ENCODE results near the gene GYS1.

Gene GYS1

DNA sequence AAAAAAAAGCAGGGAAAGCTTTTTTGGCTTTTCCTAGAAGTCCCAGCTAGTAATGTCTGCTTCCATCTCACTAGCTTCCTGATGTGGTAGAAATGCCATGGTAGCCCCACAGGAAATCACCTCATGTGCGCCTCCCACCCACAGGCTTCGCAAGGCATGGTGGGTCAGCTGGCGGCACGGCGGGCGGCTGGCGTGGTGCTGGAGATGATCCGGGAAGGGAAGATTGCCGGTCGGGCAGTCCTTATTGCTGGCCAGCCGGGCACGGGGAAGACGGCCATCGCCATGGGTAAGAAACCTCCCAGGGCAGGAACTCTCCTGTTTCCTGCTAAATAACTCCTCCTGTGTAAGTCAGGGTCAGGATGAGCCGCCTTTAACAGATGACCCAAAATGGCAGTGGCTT, 11.0 kb upstream of the GYS1 start:
- no peaks in the 10 kb centered on the region for H3K27me3 ChIP-seq (ENCODE audit: insufficient read depth, poor library complexity, severe bottlenecking)
- no peak for DNase-seq (ENCODE audit: low read depth in 1 of 2, low spot score in 1 of 2)
- H3K4me3 ChIP-seq (replicated peaks; ENCODE audit: insufficient read depth, low read length), result no peak overlapping the region
- no peak overlapping the region for H3K27ac ChIP-seq (replicated peaks)
- TF ChIP-seq, protein P1, sequence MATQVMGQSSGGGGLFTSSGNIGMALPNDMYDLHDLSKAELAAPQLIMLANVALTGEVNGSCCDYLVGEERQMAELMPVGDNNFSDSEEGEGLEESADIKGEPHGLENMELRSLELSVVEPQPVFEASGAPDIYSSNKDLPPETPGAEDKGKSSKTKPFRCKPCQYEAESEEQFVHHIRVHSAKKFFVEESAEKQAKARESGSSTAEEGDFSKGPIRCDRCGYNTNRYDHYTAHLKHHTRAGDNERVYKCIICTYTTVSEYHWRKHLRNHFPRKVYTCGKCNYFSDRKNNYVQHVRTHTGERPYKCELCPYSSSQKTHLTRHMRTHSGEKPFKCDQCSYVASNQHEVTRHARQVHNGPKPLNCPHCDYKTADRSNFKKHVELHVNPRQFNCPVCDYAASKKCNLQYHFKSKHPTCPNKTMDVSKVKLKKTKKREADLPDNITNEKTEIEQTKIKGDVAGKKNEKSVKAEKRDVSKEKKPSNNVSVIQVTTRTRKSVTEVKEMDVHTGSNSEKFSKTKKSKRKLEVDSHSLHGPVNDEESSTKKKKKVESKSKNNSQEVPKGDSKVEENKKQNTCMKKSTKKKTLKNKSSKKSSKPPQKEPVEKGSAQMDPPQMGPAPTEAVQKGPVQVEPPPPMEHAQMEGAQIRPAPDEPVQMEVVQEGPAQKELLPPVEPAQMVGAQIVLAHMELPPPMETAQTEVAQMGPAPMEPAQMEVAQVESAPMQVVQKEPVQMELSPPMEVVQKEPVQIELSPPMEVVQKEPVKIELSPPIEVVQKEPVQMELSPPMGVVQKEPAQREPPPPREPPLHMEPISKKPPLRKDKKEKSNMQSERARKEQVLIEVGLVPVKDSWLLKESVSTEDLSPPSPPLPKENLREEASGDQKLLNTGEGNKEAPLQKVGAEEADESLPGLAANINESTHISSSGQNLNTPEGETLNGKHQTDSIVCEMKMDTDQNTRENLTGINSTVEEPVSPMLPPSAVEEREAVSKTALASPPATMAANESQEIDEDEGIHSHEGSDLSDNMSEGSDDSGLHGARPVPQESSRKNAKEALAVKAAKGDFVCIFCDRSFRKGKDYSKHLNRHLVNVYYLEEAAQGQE (IDR thresholded peaks at IDR 0.05; ENCODE audit: insufficient replicate concordance, low read depth), result no peak
- TF ChIP-seq POLR2AphosphoS5 (IDR thresholded peaks at IDR 0.05; ENCODE audit: low read depth) (no peak), GABPA (IDR thresholded peaks at IDR 0.05; ENCODE audit: low read depth) (no peak), SPI1 (IDR thresholded peaks at IDR 0.05; ENCODE audit: borderline replicate concordance, low read depth) (no peak)
- TF ChIP-seq, protein P2, sequence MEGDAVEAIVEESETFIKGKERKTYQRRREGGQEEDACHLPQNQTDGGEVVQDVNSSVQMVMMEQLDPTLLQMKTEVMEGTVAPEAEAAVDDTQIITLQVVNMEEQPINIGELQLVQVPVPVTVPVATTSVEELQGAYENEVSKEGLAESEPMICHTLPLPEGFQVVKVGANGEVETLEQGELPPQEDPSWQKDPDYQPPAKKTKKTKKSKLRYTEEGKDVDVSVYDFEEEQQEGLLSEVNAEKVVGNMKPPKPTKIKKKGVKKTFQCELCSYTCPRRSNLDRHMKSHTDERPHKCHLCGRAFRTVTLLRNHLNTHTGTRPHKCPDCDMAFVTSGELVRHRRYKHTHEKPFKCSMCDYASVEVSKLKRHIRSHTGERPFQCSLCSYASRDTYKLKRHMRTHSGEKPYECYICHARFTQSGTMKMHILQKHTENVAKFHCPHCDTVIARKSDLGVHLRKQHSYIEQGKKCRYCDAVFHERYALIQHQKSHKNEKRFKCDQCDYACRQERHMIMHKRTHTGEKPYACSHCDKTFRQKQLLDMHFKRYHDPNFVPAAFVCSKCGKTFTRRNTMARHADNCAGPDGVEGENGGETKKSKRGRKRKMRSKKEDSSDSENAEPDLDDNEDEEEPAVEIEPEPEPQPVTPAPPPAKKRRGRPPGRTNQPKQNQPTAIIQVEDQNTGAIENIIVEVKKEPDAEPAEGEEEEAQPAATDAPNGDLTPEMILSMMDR (IDR thresholded peaks at IDR 0.05; ENCODE audit: insufficient read depth, low read length), result no peak

DNA sequence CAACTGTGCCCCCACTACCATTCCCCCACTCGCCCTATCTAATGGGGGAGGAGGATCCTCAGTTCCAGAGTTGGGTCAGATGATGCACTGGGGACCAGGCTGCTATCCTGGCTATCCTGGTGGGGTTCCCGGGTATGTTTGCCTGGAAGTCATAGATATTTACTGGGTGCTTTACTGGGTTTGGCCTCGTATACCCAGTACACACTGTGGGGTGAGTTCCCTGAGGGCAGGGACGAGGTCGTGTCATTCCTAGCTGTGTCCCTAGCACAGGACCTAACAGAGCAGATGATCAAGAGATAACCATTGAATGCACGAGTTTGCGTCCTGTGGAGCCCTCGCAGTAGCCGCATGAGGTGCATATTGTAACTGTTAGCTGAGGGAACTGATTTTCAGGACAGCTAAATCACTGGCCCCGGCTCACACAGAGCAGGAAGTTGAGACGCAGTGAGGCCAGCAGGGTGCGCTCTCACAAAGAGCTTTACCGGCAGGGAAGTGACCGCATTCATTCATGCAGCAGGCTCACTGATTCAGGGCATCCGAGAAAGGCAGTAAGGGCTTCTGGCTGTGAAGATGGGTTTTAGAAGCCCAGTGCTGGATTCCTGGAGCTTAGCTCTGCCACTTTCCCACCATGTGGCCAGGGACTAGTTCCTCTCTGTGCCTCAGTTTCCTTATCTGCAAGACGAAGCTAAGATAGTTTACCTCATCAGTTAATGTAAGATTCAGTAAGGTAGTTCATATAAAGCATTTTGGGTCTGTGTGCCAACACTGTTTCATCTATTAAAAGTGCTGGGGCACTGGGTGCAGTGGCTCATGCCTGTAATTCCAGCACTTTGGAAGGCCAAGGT, 6.6 kb upstream of the GYS1 start:
- H3K27ac ChIP-seq (replicated peaks), result no peak overlapping the region
- peak in 1 of 2 experiments; percentile 57 for DNase-seq (ENCODE audit: low read depth in 1 of 2, low spot score in 1 of 2)

DNA sequence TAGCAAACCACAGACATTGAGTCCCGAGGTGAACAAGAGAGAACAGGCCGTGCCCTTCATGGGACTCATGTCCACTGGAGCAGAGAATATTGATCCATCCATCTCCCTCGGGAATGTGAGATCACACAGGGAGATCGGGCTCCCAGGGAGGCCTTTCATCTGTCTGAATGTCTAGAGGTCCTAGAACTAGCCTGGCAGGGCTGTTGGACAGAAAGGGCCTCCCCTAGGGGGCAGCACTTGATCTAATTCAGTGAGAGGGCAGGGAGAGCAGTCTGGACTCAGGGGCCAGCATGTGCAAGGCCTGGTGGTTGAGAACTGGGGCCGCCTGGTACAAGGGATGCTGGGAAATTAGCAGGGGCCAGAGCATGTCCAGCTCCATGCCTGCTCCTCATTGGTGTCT, 4.9 kb upstream of the GYS1 start:
- TF ChIP-seq SPI1 (IDR thresholded peaks at IDR 0.05; ENCODE audit: borderline replicate concordance, low read depth), result no peak
- TF ChIP-seq, protein P2 (IDR thresholded peaks at IDR 0.05; ENCODE audit: insufficient read depth, low read length), result peak; percentile 33
- no peak for TF ChIP-seq GABPA (IDR thresholded peaks at IDR 0.05; ENCODE audit: low read depth)
- no peak for TF ChIP-seq POLR2AphosphoS5 (IDR thresholded peaks at IDR 0.05; ENCODE audit: low read depth)
- H3K4me3 ChIP-seq (replicated peaks; ENCODE audit: insufficient read depth, low read length), result no peak overlapping the region
- H3K27ac ChIP-seq (replicated peaks), result no peak overlapping the region
- no peaks in the 10 kb centered on the region for H3K27me3 ChIP-seq (ENCODE audit: insufficient read depth, poor library complexity, severe bottlenecking)
- peak; percentile 52 to 68 for DNase-seq (ENCODE audit: low read depth in 1 of 2, low spot score in 1 of 2)

More for the DNA sequence above, 6.6 kb upstream of the GYS1 start:
- Histone ChIP-seq H3K27me3 (ENCODE audit: insufficient read depth, poor library complexity, severe bottlenecking) (no peaks in the 10 kb centered on the region), H3K4me3 (replicated peaks; ENCODE audit: insufficient read depth, low read length) (no peak overlapping the region)
- peak; percentile 28; the same call in 1 of the 2 replicates for TF ChIP-seq SPI1 (IDR thresholded peaks at IDR 0.05; ENCODE audit: borderline replicate concordance, low read depth)
- TF ChIP-seq, protein P2 (IDR thresholded peaks at IDR 0.05; ENCODE audit: insufficient read depth, low read length), result peak; percentile 41
- no peak for TF ChIP-seq POLR2AphosphoS5 (IDR thresholded peaks at IDR 0.05; ENCODE audit: low read depth)

DNA sequence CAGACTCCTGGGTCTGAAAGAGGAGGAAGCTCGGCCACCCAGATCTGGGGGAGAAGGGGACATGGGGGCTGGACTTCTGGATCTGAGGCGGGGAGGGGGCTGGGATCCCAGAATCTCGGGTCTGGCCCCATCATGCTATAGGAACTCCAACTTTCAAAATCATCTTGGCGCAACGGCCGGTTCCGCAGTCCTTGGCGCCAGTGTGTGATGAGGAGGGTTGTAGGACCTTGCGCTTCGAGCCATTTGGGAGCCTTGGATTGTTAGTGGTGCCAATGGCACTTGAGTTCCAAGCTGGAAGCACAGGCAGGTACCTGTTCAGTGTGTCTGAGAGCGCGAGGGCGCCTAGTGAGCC, 902 bp upstream of the GYS1 start:
- peak overlapping the region; percentile 92 for H3K27ac ChIP-seq (replicated peaks)
- peak overlapping the region; percentile 87 for H3K4me3 ChIP-seq (replicated peaks; ENCODE audit: insufficient read depth, low read length)
- DNase-seq (ENCODE audit: low read depth in 1 of 2, low spot score in 1 of 2), result no peak
- H3K27me3 ChIP-seq (ENCODE audit: insufficient read depth, poor library complexity, severe bottlenecking), result no peaks in the 10 kb centered on the region
- TF ChIP-seq GABPA (IDR thresholded peaks at IDR 0.05; ENCODE audit: low read depth) (no peak), SPI1 (IDR thresholded peaks at IDR 0.05; ENCODE audit: borderline replicate concordance, low read depth) (no peak), POLR2AphosphoS5 (IDR thresholded peaks at IDR 0.05; ENCODE audit: low read depth) (no peak)
- TF ChIP-seq, protein P2 (IDR thresholded peaks at IDR 0.05; ENCODE audit: insufficient read depth, low read length), result no peak
- TF ChIP-seq, protein P1 (IDR thresholded peaks at IDR 0.05; ENCODE audit: insufficient replicate concordance, low read depth), result no peak
